Spinal cord (tissue), 10 donors: ENCODE results near the gene GALNT4. TPM values are rescaled to one million over a fixed set of nuclear protein-coding genes. Genes with fewer than 3 reads are reported as not detected.

Experiments used
- DNase-seq, 6 donors: peaks; one replicate each; pipeline versions ENCODE4 v3.0.0 to v3.0.0-alpha.2; 2013 to 2015; ENCODE audit warnings: low spot score in 6 of 6, low read depth in 4 of 6
- H3K27ac ChIP-seq: one replicate; pipeline ENCODE4 v1.5.1; 2013; ENCODE audit warnings: low read depth, low read length, control low read depth
- H3K27me3 ChIP-seq: one replicate; pipeline ENCODE4 v1.6.1; 2013; ENCODE audit warnings: low read length; ENCODE audit not compliant: control insufficient read depth, insufficient read depth
- H3K36me3 ChIP-seq: one replicate; pipeline ENCODE4 v1.6.1; 2013; ENCODE audit warnings: low read length; ENCODE audit not compliant: control insufficient read depth, insufficient read depth
- H3K4me1 ChIP-seq: one replicate; pipeline ENCODE4 v1.6.1; 2013; ENCODE audit warnings: low read length; ENCODE audit not compliant: control insufficient read depth, insufficient read depth
- H3K4me3 ChIP-seq: one replicate; pipeline ENCODE4 v1.5.1; 2013; ENCODE audit warnings: low read depth, low read length, control low read depth
- H3K9me3 ChIP-seq: one replicate; pipeline ENCODE4 v1.6.1; 2013; ENCODE audit warnings: low read length; ENCODE audit not compliant: control insufficient read depth, insufficient read depth
- WGBS: methylation state at CpG from one replicate; pipeline ENCODE4 v1.1.5; 2013; ENCODE audit warnings: missing lambda C conversion rate; ENCODE audit not compliant: insufficient coverage; 5-methylcytosine and 5-hydroxymethylcytosine counted together
- long read RNA-seq, 4 donors: transcript quantifications; one replicate each; lab custom pipeline, GENCODE V29; 2026
- polyA plus RNA-seq, 2 donors: library from polyadenylated mRNA; unstranded; fragments of 120-200 nt; gene quantifications; one replicate each; pipeline ENCODE4 v1.2.1, GENCODE V29; 2013; ENCODE audit not compliant: insufficient read length in 2 of 2
- total RNA-seq, 2 donors: library from RNA; depleted of rRNA in 1 of 2; stranded (reverse); fragments of 120-200 nt in 1 of 2; fragments of >200 nt in 1 of 2; gene quantifications; one replicate each; pipeline versions ENCODE4 v1.2.3 to v1.2.4, GENCODE V29; 2013 to 2014
- donor health status: healthy.

The GALNT4 gene
- total RNA-seq, result 1 to 10 TPM; 5.9 to 6.0 TPM
- polyA plus RNA-seq, result 1 to 10 TPM; 1.8 to 4.4 TPM
- long read RNA-seq, donor 1, full-length matches to known transcripts, result 6 of 6 reads
- long read RNA-seq, donor 1, partial matches to known transcripts, result 0 of 6 reads
- long read RNA-seq, donor 1, other reads (novel, unspliced or antisense), result 0 of 6 reads
- long read RNA-seq, donor 2, full-length matches to known transcripts, result 5 of 5 reads
- long read RNA-seq, donor 2, partial matches to known transcripts, result 0 of 5 reads
- long read RNA-seq, donor 2, other reads (novel, unspliced or antisense), result 0 of 5 reads
- long read RNA-seq, donor 3, full-length matches to known transcripts, result 2 of 2 reads
- long read RNA-seq, donor 3, partial matches to known transcripts, result 0 of 2 reads
- long read RNA-seq, donor 3, other reads (novel, unspliced or antisense), result 0 of 2 reads
- long read RNA-seq, donor 4, full-length matches to known transcripts, result 4 of 4 reads
- long read RNA-seq, donor 4, partial matches to known transcripts, result 0 of 4 reads
- long read RNA-seq, donor 4, other reads (novel, unspliced or antisense), result 0 of 4 reads

GRCh38 chr12:89524541-89525304 lies at the start of gene GALNT4:
GALNT4 (minus strand) TSS chr12:89524796; CDS start chr12:89524549, 247 bp downstream.
- H3K4me3 ChIP-seq, result peak within 1 kb of the TSS; percentile 99
- DNase-seq, result peak; percentile 38 to 91 (median 71)
- H3K36me3 ChIP-seq, result peaks cover 4% of the 10 kb centered on the region
- H3K27me3 ChIP-seq, result no peaks in the 10 kb centered on the region
- peak within 1 kb of the TSS; percentile 97 for H3K27ac ChIP-seq
- WGBS, result under 1% methylated on average over 39 of the region's 43 CpGs
- H3K4me1 ChIP-seq, result peaks cover 17% of the 10 kb centered on the region
- no peaks in the 10 kb centered on the region for H3K9me3 ChIP-seq

- Histone ChIP-seq H3K36me3 (no peaks in the 10 kb centered on the region), H3K4me1 (no peaks in the 10 kb centered on the region), H3K27ac (no peak overlapping the region), H3K27me3 (no peaks in the 10 kb centered on the region), H3K9me3 (no peaks in the 10 kb centered on the region), H3K4me3 (no peak overlapping the region)
- DNase-seq, result no peak
- no CpG with 5 or more reads among the region's 5 CpGs for WGBS
Observed at GRCh38 chr12:89573051-89573810, 48.6 kb upstream of the GALNT4 start.

- H3K4me1 ChIP-seq, result no peaks in the 10 kb centered on the region
- no peaks in the 10 kb centered on the region for H3K36me3 ChIP-seq
- no peak for DNase-seq
- no peaks in the 10 kb centered on the region for H3K9me3 ChIP-seq
- H3K27me3 ChIP-seq, result no peaks in the 10 kb centered on the region
- no peak overlapping the region for H3K27ac ChIP-seq
- H3K4me3 ChIP-seq, result no peak overlapping the region
- 89% methylated on average over 4 of the region's 4 CpGs for WGBS
Observed at GRCh38 chr12:89571491-89572195, 47.0 kb upstream of the GALNT4 start.

GRCh38 chr12:89568484-89568883 lies 43.9 kb upstream of the GALNT4 start:
- Histone ChIP-seq H3K36me3 (no peaks in the 10 kb centered on the region), H3K27ac (no peak overlapping the region), H3K9me3 (no peaks in the 10 kb centered on the region), H3K27me3 (no peaks in the 10 kb centered on the region), H3K4me3 (no peak overlapping the region), H3K4me1 (no peaks in the 10 kb centered on the region)
- DNase-seq, result no peak
- WGBS, result 83% methylated on average over 3 of the region's 5 CpGs

GRCh38 chr12:89567691-89568239 lies 43.2 kb upstream of the GALNT4 start:
- 96% methylated on average over 2 of the region's 3 CpGs for WGBS
- H3K27me3 ChIP-seq, result no peaks in the 10 kb centered on the region
- no peaks in the 10 kb centered on the region for H3K36me3 ChIP-seq
- H3K4me1 ChIP-seq, result no peaks in the 10 kb centered on the region
- no peaks in the 10 kb centered on the region for H3K9me3 ChIP-seq
- no peak overlapping the region for H3K27ac ChIP-seq
- DNase-seq, result no peak
- no peak overlapping the region for H3K4me3 ChIP-seq

- no peaks in the 10 kb centered on the region for H3K36me3 ChIP-seq
- no peak overlapping the region for H3K4me3 ChIP-seq
- no peak for DNase-seq
- no peaks in the 10 kb centered on the region for H3K4me1 ChIP-seq
- H3K27me3 ChIP-seq, result no peaks in the 10 kb centered on the region
- no peaks in the 10 kb centered on the region for H3K9me3 ChIP-seq
- H3K27ac ChIP-seq, result no peak overlapping the region
Observed at GRCh38 chr12:89566615-89567014, 42.0 kb upstream of the GALNT4 start.

GRCh38 chr12:89565002-89565401 lies 40.4 kb upstream of the GALNT4 start:
- H3K4me3 ChIP-seq, result no peak overlapping the region
- no peaks in the 10 kb centered on the region for H3K9me3 ChIP-seq
- no peaks in the 10 kb centered on the region for H3K36me3 ChIP-seq
- H3K27ac ChIP-seq, result no peak overlapping the region
- H3K4me1 ChIP-seq, result no peaks in the 10 kb centered on the region
- no peaks in the 10 kb centered on the region for H3K27me3 ChIP-seq
- DNase-seq, result no peak

- H3K27ac ChIP-seq, result no peak overlapping the region
Observed at GRCh38 chr12:89559753-89560152, 35.2 kb upstream of the GALNT4 start.

GRCh38 chr12:89556976-89557375 lies 32.4 kb upstream of the GALNT4 start:
- Histone ChIP-seq H3K27me3 (no peaks in the 10 kb centered on the region), H3K9me3 (no peaks in the 10 kb centered on the region), H3K36me3 (no peaks in the 10 kb centered on the region), H3K4me3 (no peak overlapping the region), H3K4me1 (no peaks in the 10 kb centered on the region), H3K27ac (no peak overlapping the region)
- 80% methylated on average over 1 of the region's 2 CpGs for WGBS
- DNase-seq, result peak in 2 of 6 donors; percentile 52 to 57

More at GRCh38 chr12:89559753-89560152, 35.2 kb upstream of the GALNT4 start:
- Histone ChIP-seq H3K4me1 (no peaks in the 10 kb centered on the region), H3K36me3 (no peaks in the 10 kb centered on the region), H3K4me3 (no peak overlapping the region), H3K9me3 (no peaks in the 10 kb centered on the region), H3K27me3 (no peaks in the 10 kb centered on the region)
- WGBS, result 88% methylated on average over 9 of the region's 10 CpGs
- DNase-seq, result no peak
